ENCODE results near the gene KCTD18.

Gene KCTD18

GRCh38 chr2:200469708-200470211 is 40.1 kb downstream of the KCTD18 start:
- no peak for TF ChIP-seq CTCF (IDR thresholded peaks at IDR 0.05)
- no peak overlapping the region for H3K27ac Mint-ChIP-seq
- H3K4me1 Mint-ChIP-seq = peaks cover 37% of the 10 kb centered on the region
- no peaks in the 10 kb centered on the region for H3K9me3 Mint-ChIP-seq
- no peak overlapping the region for H3K4me3 Mint-ChIP-seq
- H3K36me3 Mint-ChIP-seq (ENCODE audit: low read depth) = peaks cover 40% of the 10 kb centered on the region
- H3K27me3 Mint-ChIP-seq (ENCODE audit: low read depth, poor library complexity) = no peaks in the 10 kb centered on the region
- no peak for DNase-seq

GRCh38 chr2:200467806-200468681 is 41.8 kb downstream of the KCTD18 start:
- H3K27me3 Mint-ChIP-seq (ENCODE audit: low read depth, poor library complexity) = no peaks in the 10 kb centered on the region
- TF ChIP-seq CTCF (IDR thresholded peaks at IDR 0.05) = no peak
- H3K4me3 Mint-ChIP-seq = no peak overlapping the region
- H3K4me1 Mint-ChIP-seq = peaks cover 37% of the 10 kb centered on the region
- no peaks in the 10 kb centered on the region for H3K9me3 Mint-ChIP-seq
- peak overlapping the region; percentile 76 for H3K27ac Mint-ChIP-seq
- peaks cover 40% of the 10 kb centered on the region for H3K36me3 Mint-ChIP-seq (ENCODE audit: low read depth)
- DNase-seq = no peak

- Mint-ChIP-seq H3K27ac (no peak overlapping the region), H3K36me3 (ENCODE audit: low read depth) (peaks cover 47% of the 10 kb centered on the region), H3K27me3 (ENCODE audit: low read depth, poor library complexity) (no peaks in the 10 kb centered on the region), H3K9me3 (no peaks in the 10 kb centered on the region), H3K4me1 (peaks cover 37% of the 10 kb centered on the region), H3K4me3 (no peak overlapping the region)
- TF ChIP-seq CTCF (IDR thresholded peaks at IDR 0.05) = no peak
- no peak for DNase-seq
Measured at GRCh38 chr2:200466425-200467418, 43.1 kb downstream of the KCTD18 start.

- no peak for TF ChIP-seq CTCF (IDR thresholded peaks at IDR 0.05)
- Mint-ChIP-seq H3K36me3 (ENCODE audit: low read depth) (peaks cover 50% of the 10 kb centered on the region), H3K27me3 (ENCODE audit: low read depth, poor library complexity) (peaks cover 5% of the 10 kb centered on the region), H3K27ac (no peak overlapping the region), H3K9me3 (no peaks in the 10 kb centered on the region), H3K4me3 (no peak overlapping the region), H3K4me1 (peaks cover 12% of the 10 kb centered on the region)
- DNase-seq = no peak
Measured at GRCh38 chr2:200463452-200463851, 46.4 kb downstream of the KCTD18 start.

GRCh38 chr2:200461846-200462710 is 47.8 kb downstream of the KCTD18 start:
- Mint-ChIP-seq H3K36me3 (ENCODE audit: low read depth) (peaks cover 40% of the 10 kb centered on the region), H3K9me3 (no peaks in the 10 kb centered on the region), H3K27me3 (ENCODE audit: low read depth, poor library complexity) (peaks cover 5% of the 10 kb centered on the region), H3K4me3 (no peak overlapping the region), H3K27ac (no peak overlapping the region), H3K4me1 (peaks cover 6% of the 10 kb centered on the region)
- no peak for DNase-seq
- no peak for TF ChIP-seq CTCF (IDR thresholded peaks at IDR 0.05)

Data from nephron progenitor cell (in vitro differentiated cells).